WTC11 (cell line): Measurements from ENCODE around the gene UGGT2.

Source experiments
- AFF4 ChIP-seq: sonication (generic); formaldehyde crosslinking; IDR thresholded peaks from 2 replicates; pipeline ENCODE4 v1.8.1; 2023; ENCODE audit warnings: mild to moderate bottlenecking, missing genetic modification reagents, borderline replicate concordance
- CREB1 ChIP-seq: sonication (generic); formaldehyde crosslinking; IDR thresholded peaks from 2 replicates; pipeline ENCODE4 v1.8.0; 2023; ENCODE audit warnings: mild to moderate bottlenecking, missing genetic modification reagents
- CTCF ChIP-seq: fragments of 200-600 bp; IDR thresholded peaks from 2 replicates; pipeline ENCODE4 v1.8.0; 2022; ENCODE audit warnings: antibody characterized with exemption
- ELF4 ChIP-seq: sonication (generic); formaldehyde crosslinking; IDR thresholded peaks from 2 replicates; pipeline ENCODE4 v1.8.1; 2022; ENCODE audit warnings: low read depth, mild to moderate bottlenecking, moderate library complexity, missing genetic modification reagents
- ETV6 ChIP-seq: sonication (generic); formaldehyde crosslinking; IDR thresholded peaks from 2 replicates; pipeline ENCODE4 v1.8.1; 2022; ENCODE audit warnings: mild to moderate bottlenecking, missing genetic modification reagents
- IRF1 ChIP-seq: sonication (generic); formaldehyde crosslinking; IDR thresholded peaks from 2 replicates; pipeline ENCODE4 v1.8.0; 2023; ENCODE audit warnings: missing genetic modification reagents
- MAX ChIP-seq: sonication (generic); formaldehyde crosslinking; IDR thresholded peaks from 2 replicates; pipeline ENCODE4 v1.8.0; 2022; ENCODE audit warnings: mild to moderate bottlenecking, missing genetic modification reagents
- MLX ChIP-seq: sonication (generic); formaldehyde crosslinking; IDR thresholded peaks from 2 replicates; pipeline ENCODE4 v1.8.1; 2023; ENCODE audit warnings: mild to moderate bottlenecking, missing genetic modification reagents, moderate library complexity
- NFYB ChIP-seq: sonication (generic); formaldehyde crosslinking; conservative IDR thresholded peaks from 2 replicates; pipeline ENCODE4 v1.8.0; 2022; ENCODE audit warnings: low read depth, missing genetic modification reagents
- NR2C2 ChIP-seq: sonication (generic); formaldehyde crosslinking; IDR thresholded peaks from 2 replicates; pipeline ENCODE4 v1.8.0; 2022; ENCODE audit warnings: mild to moderate bottlenecking, missing genetic modification reagents
- OVOL2 ChIP-seq: fragments of 250-450 bp; sonication (Bioruptor Pico); IDR thresholded peaks from 2 replicates; pipeline ENCODE4 v1.9.0; 2021; ENCODE audit warnings: mild to moderate bottlenecking, borderline replicate concordance
- ZNF232 ChIP-seq: sonication (generic); formaldehyde crosslinking; IDR thresholded peaks from 2 replicates; pipeline ENCODE4 v1.8.0; 2022; ENCODE audit warnings: mild to moderate bottlenecking, missing genetic modification reagents
- ZNF317 ChIP-seq: sonication (generic); formaldehyde crosslinking; IDR thresholded peaks from 2 replicates; pipeline ENCODE4 v1.8.1; 2023; ENCODE audit warnings: low read depth, mild to moderate bottlenecking, moderate library complexity, missing genetic modification reagents, borderline replicate concordance

GRCh38 chr13:95805921-95806320 lies 247.3 kb downstream of the UGGT2 start:
- TF ChIP-seq CTCF: no peak
- no peak for TF ChIP-seq OVOL2
- no peak for TF ChIP-seq CREB1 (CRISPR knock-in tag)
- no peak for TF ChIP-seq NR2C2 (CRISPR knock-in tag)
- TF ChIP-seq MAX (CRISPR knock-in tag): no peak
- TF ChIP-seq IRF1 (CRISPR knock-in tag): no peak
- TF ChIP-seq NFYB (CRISPR knock-in tag): no peak
- TF ChIP-seq ZNF232 (CRISPR knock-in tag): no peak
- TF ChIP-seq ETV6 (CRISPR knock-in tag): no peak
- no peak for TF ChIP-seq AFF4 (CRISPR knock-in tag)
- no peak for TF ChIP-seq MLX (CRISPR knock-in tag)
- no peak for TF ChIP-seq ELF4 (CRISPR knock-in tag)
- no peak for TF ChIP-seq ZNF317 (CRISPR knock-in tag)
